ENCODE data around the gene TRIP6. TPM values are rescaled to one million over a fixed set of nuclear protein-coding genes. Genes with fewer than 3 reads are reported as not detected.

The TRIP6 gene
- total RNA-seq, 1 experiment from 2014 or later = 102 TPM

GRCh38 chr7:100884736-100885439, 17.7 kb downstream of the TRIP6 start:
- BruUV-seq (replicated peaks) = TSS peak; percentile 11
- ChIA-PET RAD21 (ENCODE audit: low non-redundant PET in 1 of 2, low total read pairs in 2 of 2, uncharacterized antibody in 2 of 2, unreplicated experiment in 2 of 2) (no interaction called here), CTCF (no interaction called here), POLR2A (no interaction called here)
- no peak overlapping the region for H3K9ac ChIP-seq (ENCODE audit: low read length)
- no peak overlapping the region for H3K4me3 ChIP-seq (replicated peaks in 1 of 2; ENCODE audit: low read depth in 1 of 2, low read length in 2 of 2)
- H3K4me2 ChIP-seq (ENCODE audit: low read length) = no peak overlapping the region
- ATAC-seq (no peak), DNase-seq (ENCODE audit: low read depth, low spot score) (no peak)
- H4K20me1 ChIP-seq (ENCODE audit: insufficient read depth) = no peaks in the 10 kb centered on the region
- no peaks in the 10 kb centered on the region for H3K9me3 ChIP-seq (ENCODE audit: control insufficient read depth in 1 of 2, insufficient read depth in 1 of 2, low read depth in 1 of 2, low read length in 2 of 2)
- H3K27ac ChIP-seq (ENCODE audit: low read depth, low read length) = no peak overlapping the region; the same call in 1 of the 2 replicates
- H2AFZ ChIP-seq (ENCODE audit: low read depth, low read length, poor library complexity, severe bottlenecking) = no peak overlapping the region
- peaks cover 85% of the 10 kb centered on the region for H3K79me2 ChIP-seq (ENCODE audit: insufficient read depth, low read length)
- peaks cover 0 to 24% of the 10 kb centered on the region in 2 experiments; a peak in 2 of 4 replicates for H3K4me1 ChIP-seq (ENCODE audit: control insufficient read depth in 1 of 2, insufficient read depth in 2 of 2, low read length in 2 of 2)
- intact Hi-C loops (cut with micrococcal nuclease) = no loop called here
- H3K27me3 ChIP-seq (ENCODE audit: insufficient read depth, low read length) = no peaks in the 10 kb centered on the region
- TF ChIP-seq EZH2phosphoT487 (IDR thresholded peaks at IDR 0.05; ENCODE audit: borderline replicate concordance) = no peak
- no peak for TF ChIP-seq ZBTB33 (IDR thresholded peaks at IDR 0.05; ENCODE audit: extremely low read depth, insufficient replicate concordance, low read length)
- TF ChIP-seq CBX3 (IDR thresholded peaks at IDR 0.05; ENCODE audit: low read depth) = no peak
- no peak for TF ChIP-seq ELF1 (IDR thresholded peaks at IDR 0.05; ENCODE audit: borderline replicate concordance, low read depth)
- TF ChIP-seq POLR2AphosphoS5 (IDR thresholded peaks at IDR 0.05; ENCODE audit: low read depth, low read length) = no peak
- no peak for TF ChIP-seq POLR2A (IDR thresholded peaks at IDR 0.05; ENCODE audit: borderline replicate concordance, extremely low read depth, insufficient read depth, insufficient read length)
- no peak for TF ChIP-seq YY1 (IDR thresholded peaks at IDR 0.05; ENCODE audit: extremely low read depth, insufficient replicate concordance, low read depth, low read length)
- TF ChIP-seq SP1 (IDR thresholded peaks at IDR 0.05; ENCODE audit: low read depth) = no peak
- no peak for TF ChIP-seq SRF (IDR thresholded peaks at IDR 0.05; ENCODE audit: low read depth)
- no peak for TF ChIP-seq SIN3A (IDR thresholded peaks at IDR 0.05; ENCODE audit: low read depth)
- no peak for TF ChIP-seq JUND (IDR thresholded peaks at IDR 0.05)
- TF ChIP-seq EGR1 (IDR thresholded peaks at IDR 0.05; ENCODE audit: low read depth) = no peak
- no peak for TF ChIP-seq MAX (IDR thresholded peaks at IDR 0.05)
- TF ChIP-seq EZH2 (IDR thresholded peaks at IDR 0.05) = no peak
- TF ChIP-seq FOSL1 (IDR thresholded peaks at IDR 0.05; ENCODE audit: low read depth) = no peak
- TF ChIP-seq ZNF274 (IDR thresholded peaks at IDR 0.05; ENCODE audit: low read depth, low read length) = no peak
- H3K36me3 ChIP-seq (ENCODE audit: control insufficient read depth in 1 of 2, insufficient read depth in 2 of 2, low read length in 2 of 2) = peaks cover 56 to 85% of the 10 kb centered on the region in 2 experiments
- no peaks in the 10 kb centered on the region for H3K9me2 ChIP-seq (ENCODE audit: insufficient read depth)

All from HCT116 (cell line).